GM12878 (cell line): ENCODE results near the gene IRF4. TPM values are rescaled to one million over a fixed set of nuclear protein-coding genes. Genes with fewer than 3 reads are reported as not detected.

Experiments
- ATAC-seq: fragments of 200-7000 bp; cut with Tn5 transposase; 3 replicates; pipeline ENCODE4 v1.9.1; 2020; ENCODE audit warnings: mild to moderate bottlenecking, moderate library complexity
- BruUV-seq: library from RNA; stranded (reverse); fragments of 400-500 nt; replicated peaks from 2 replicates; lab custom pipeline; 2021; lab: Mats Ljungman, UMichigan
- CTCF ChIA-PET: fragments of 300-600 bp; sonication (Branson Sonifier 250); formaldehyde crosslinking; extraction: SDS; loops from one replicate; lab custom pipeline; 2021; ENCODE audit warnings: inconsistent platforms; lab: Yijun Ruan, JAX
- POLR2A ChIA-PET: fragments of 350-600 bp; formaldehyde crosslinking; extraction: SDS; loops from one replicate; lab custom pipeline; 2021; ENCODE audit warnings: inconsistent platforms; lab: Charles Lee
- RAD21 ChIA-PET: fragments of 300-600 bp; sonication (Branson Sonifier 250); formaldehyde crosslinking; loops from one replicate; lab custom pipeline; 2023; ENCODE audit warnings: antibody characterized with exemption; ENCODE audit not compliant: unreplicated experiment; lab: Charles Lee
- SMC1A ChIA-PET: fragments of 300-600 bp; sonication (Branson Sonifier 250); formaldehyde crosslinking; loops from one replicate; lab custom pipeline; 2023; ENCODE audit not compliant: unreplicated experiment, uncharacterized antibody; lab: Charles Lee
- DNase-seq: peaks from one replicate; pipeline ENCODE4 v3.0.0-alpha.2; 2011; ENCODE audit warnings: low read depth, low spot score
- FAIRE-seq: peaks from 3 replicates; lab custom pipeline; 2011; peaks lifted over from hg19 to GRCh38; lab: Jason Lieb, UNC
- H2AFZ ChIP-seq: 2 replicates; pipeline ENCODE4 v1.6.0; 2011; ENCODE audit warnings: low read depth, low read length, control low read depth; ENCODE audit not compliant: control insufficient read depth
- H3K27ac ChIP-seq: 2 replicates; pipeline ENCODE4 v1.5.1; 2011; ENCODE audit warnings: control low read depth; ENCODE audit not compliant: control insufficient read depth, insufficient read depth
- H3K27me3 ChIP-seq, 2 experiments: replicated peaks in 1 of 2; 2 replicates each; pipeline versions ENCODE4 v1.6.0 to v1.6.1; 2011; ENCODE audit warnings: low read length in 1 of 2; ENCODE audit not compliant: control insufficient read depth in 2 of 2, insufficient read depth in 2 of 2
- H3K36me3 ChIP-seq, 2 experiments: 2 replicates each; pipeline ENCODE4 v1.5.1; 2011; ENCODE audit warnings: low read length in 1 of 2; ENCODE audit not compliant: control insufficient read depth in 2 of 2, insufficient read depth in 2 of 2
- H3K4me1 ChIP-seq: 2 replicates; pipeline ENCODE4 v1.6.1; 2011; ENCODE audit warnings: mild to moderate bottlenecking, low read length, moderate library complexity, mixed read lengths; ENCODE audit not compliant: control insufficient read depth, insufficient read depth
- H3K4me2 ChIP-seq: 2 replicates; pipeline ENCODE4 v1.6.0; 2011; ENCODE audit warnings: control low read depth; ENCODE audit not compliant: control insufficient read depth, insufficient read depth
- H3K4me3 ChIP-seq: fragments of 200-600 bp; sonication (generic); 2 replicates; pipeline ENCODE4 v1.5.1; 2016
- H3K79me2 ChIP-seq: 2 replicates; pipeline ENCODE4 v1.6.0; 2011; ENCODE audit warnings: low read length; ENCODE audit not compliant: control insufficient read depth, insufficient read depth
- H3K9ac ChIP-seq: 2 replicates; pipeline ENCODE4 v1.8.0; 2011; ENCODE audit warnings: low read length, control low read depth, mixed read lengths; ENCODE audit not compliant: control insufficient read depth, insufficient read depth
- H3K9me3 ChIP-seq: replicated peaks from 3 replicates; pipeline ENCODE4 v1.5.1; 2011; ENCODE audit warnings: mild to moderate bottlenecking, low read length; ENCODE audit not compliant: control insufficient read depth, insufficient read depth
- H4K20me1 ChIP-seq: 2 replicates; pipeline ENCODE4 v1.6.0; 2011; ENCODE audit not compliant: control insufficient read depth, insufficient read depth
- EGR1 ChIP-seq, 2 experiments: IDR thresholded peaks; 1 replicate in 1 of 2; 2 replicates in 1 of 2; pipeline ENCODE4 v1.6.1; 2011 to 2012; ENCODE audit warnings: low read depth in 2 of 2, low read length in 2 of 2, borderline replicate concordance in 1 of 2, mild to moderate bottlenecking in 1 of 2, moderate library complexity in 1 of 2
- FOXK2 ChIP-seq: fragments of 450-650 bp; IDR thresholded peaks from 2 replicates; pipeline ENCODE4 v1.6.1; 2017; ENCODE audit warnings: mild to moderate bottlenecking, moderate library complexity
- JUNB ChIP-seq: IDR thresholded peaks from 2 replicates; pipeline ENCODE4 v1.6.1; 2016; ENCODE audit warnings: antibody characterized with exemption, mild to moderate bottlenecking
- KAT2A ChIP-seq: conservative IDR thresholded peaks from 2 replicates; pipeline ENCODE4 v1.6.1; 2011; ENCODE audit warnings: low read depth, low read length; ENCODE audit not compliant: control insufficient read depth
- MEF2A ChIP-seq: IDR thresholded peaks from 2 replicates; pipeline ENCODE4 v1.6.1; 2011; ENCODE audit warnings: low read depth, mild to moderate bottlenecking, low read length, moderate library complexity; ENCODE audit not compliant: insufficient read depth
- NRF1 ChIP-seq: conservative IDR thresholded peaks from 2 replicates; pipeline ENCODE4 v1.6.1; 2011; ENCODE audit warnings: mild to moderate bottlenecking, low read depth, low read length, improper control_type of control experiment
- ZNF217 ChIP-seq: fragments of 450-650 bp; IDR thresholded peaks from 2 replicates; pipeline ENCODE4 v1.6.1; 2017; ENCODE audit warnings: antibody characterized with exemption, mild to moderate bottlenecking
- WGBS: methylation state at CpG from one replicate; pipeline ENCODE4 v1.1.6; 2016; ENCODE audit warnings: low lambda C conversion rate; ENCODE audit not compliant: insufficient replicate concordance, insufficient coverage; ENCODE audit errors: missing lambda C conversion rate; 5-methylcytosine and 5-hydroxymethylcytosine counted together
- in situ Hi-C: fragments of 300-500 bp; cut with MboI; formaldehyde crosslinking; loops from 9 replicates; pipeline ENCODE4 v1.14.3; 2018; ENCODE audit warnings: mixed read lengths
- intact Hi-C: fragments of 100-400 bp; cut with micrococcal nuclease; formaldehyde crosslinking; loops from one replicate; pipeline ENCODE4 v1.14.2; 2022; ENCODE audit not compliant: unreplicated experiment
- polyA plus RNA-seq, 11 experiments: library from polyadenylated mRNA; depleted of rRNA in 4 of 11; unstranded in 6 of 11; stranded (reverse) in 5 of 11; fragments of >200 nt; fragmentation: Nextera tagmentation in 4 of 11; fragmentation: Illumina TruSeq in 1 of 11; extraction: Ambion mirVana in 4 of 11; extraction: Trizol in 1 of 11; gene quantifications; 1 replicate in 1 of 11; 2 replicates in 10 of 11; pipeline versions ENCODE4 v1.2.1 to v1.2.3, GENCODE V29; 2011 to 2016; ENCODE audit warnings: inconsistent platforms in 2 of 11, missing spikeins in 2 of 11, low read depth in 1 of 11
- total RNA-seq, 4 experiments: library from RNA; depleted of rRNA in 3 of 4; stranded (reverse); fragments of >200 nt in 3 of 4; fragmentation: Illumina TruSeq in 1 of 4; extraction: Trizol in 1 of 4; gene quantifications; 2 replicates each; pipeline versions ENCODE4 v1.2.1 to v1.2.3, GENCODE V29; 2013 to 2021
- TF ChIP-seq, protein P1 (sequence below): fragments of 450-650 bp; IDR thresholded peaks from 2 replicates; pipeline ENCODE4 v1.6.1; 2017; ENCODE audit warnings: mild to moderate bottlenecking, moderate library complexity
- TF ChIP-seq, protein P2 (sequence below): fragments of 450-650 bp; IDR thresholded peaks from 2 replicates; pipeline ENCODE4 v1.6.1; 2014; ENCODE audit warnings: mild to moderate bottlenecking
- TF ChIP-seq, protein P3 (sequence below): fragments of 450-650 bp; IDR thresholded peaks from 2 replicates; pipeline ENCODE4 v1.6.1; 2017; ENCODE audit warnings: mild to moderate bottlenecking, moderate library complexity

Gene IRF4
- total and polyA plus RNA-seq, 10 of the 15 experiments (the other 5 are each of a cell fraction or from before 2014, with no cell fraction given): 50.0 to 495 (median 257) TPM

DNA sequence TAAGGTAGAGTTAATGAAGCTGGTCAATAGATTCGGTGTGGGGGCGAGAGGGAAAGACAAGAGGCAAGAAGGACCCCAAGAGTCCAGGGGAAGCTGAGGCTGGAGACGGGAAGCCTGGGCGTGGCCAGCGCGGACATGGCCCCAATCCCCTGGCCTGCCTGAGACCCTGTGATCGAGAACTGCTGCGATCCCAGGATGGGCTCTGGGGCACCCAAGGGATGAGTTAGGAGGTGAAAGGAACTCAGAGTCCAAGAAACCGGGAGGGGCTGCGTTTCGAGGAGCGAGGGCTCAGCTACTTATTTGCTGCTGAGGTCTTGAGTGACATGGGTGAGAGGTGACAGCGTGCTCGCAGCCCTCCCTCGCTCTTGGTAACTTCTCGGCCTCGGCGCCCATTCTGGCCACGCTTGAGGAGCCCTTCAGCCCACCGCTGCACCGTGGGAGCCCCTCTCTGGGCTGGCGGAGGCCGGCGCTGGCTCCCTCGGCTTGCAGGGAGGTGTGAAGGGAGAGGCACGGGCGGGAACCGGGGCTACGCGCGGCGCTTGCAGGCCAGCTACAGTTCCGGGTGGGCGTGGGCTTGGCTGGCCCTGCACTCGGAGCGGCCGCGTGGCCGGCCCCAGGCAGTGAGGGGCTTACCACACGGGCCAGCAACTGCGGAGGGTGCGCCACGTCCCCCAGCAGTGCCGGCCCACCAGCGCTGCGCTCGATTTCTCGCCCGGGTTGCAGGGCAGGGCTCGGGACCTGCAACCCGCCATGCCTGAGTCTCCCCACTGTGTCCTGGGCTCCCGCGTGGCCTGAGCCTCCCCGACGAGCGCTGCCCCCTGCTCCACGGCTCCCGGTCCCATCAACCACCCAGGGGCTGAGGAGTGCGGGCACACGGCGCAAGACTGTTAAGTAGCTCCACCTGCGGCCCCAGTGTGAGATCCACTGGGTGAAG lies 58.2 kb downstream of the IRF4 start:
- Histone ChIP-seq H3K4me2 (no peak overlapping the region), H3K4me3 (no peak overlapping the region), H2AFZ (no peak overlapping the region), H4K20me1 (no peaks in the 10 kb centered on the region), H3K9me3 (no peaks in the 10 kb centered on the region; the same call in 2 of the 3 replicates), H3K27me3 (0 out of 4 replicates have a peak, but pooled peaks cover 0 to 5% of the 10 kb centered on the region in 2 experiments), H3K9ac (no peak overlapping the region), H3K4me1 (peaks cover 10% of the 10 kb centered on the region; the same call in 1 of the 2 replicates), H3K36me3 (no peaks in the 10 kb centered on the region), H3K27ac (no peak overlapping the region), H3K79me2 (no peaks in the 10 kb centered on the region)
- CTCF ChIA-PET: no interaction called here
- POLR2A ChIA-PET: no interaction called here
- BruUV-seq: no TSS peak
- TF ChIP-seq, protein P1, sequence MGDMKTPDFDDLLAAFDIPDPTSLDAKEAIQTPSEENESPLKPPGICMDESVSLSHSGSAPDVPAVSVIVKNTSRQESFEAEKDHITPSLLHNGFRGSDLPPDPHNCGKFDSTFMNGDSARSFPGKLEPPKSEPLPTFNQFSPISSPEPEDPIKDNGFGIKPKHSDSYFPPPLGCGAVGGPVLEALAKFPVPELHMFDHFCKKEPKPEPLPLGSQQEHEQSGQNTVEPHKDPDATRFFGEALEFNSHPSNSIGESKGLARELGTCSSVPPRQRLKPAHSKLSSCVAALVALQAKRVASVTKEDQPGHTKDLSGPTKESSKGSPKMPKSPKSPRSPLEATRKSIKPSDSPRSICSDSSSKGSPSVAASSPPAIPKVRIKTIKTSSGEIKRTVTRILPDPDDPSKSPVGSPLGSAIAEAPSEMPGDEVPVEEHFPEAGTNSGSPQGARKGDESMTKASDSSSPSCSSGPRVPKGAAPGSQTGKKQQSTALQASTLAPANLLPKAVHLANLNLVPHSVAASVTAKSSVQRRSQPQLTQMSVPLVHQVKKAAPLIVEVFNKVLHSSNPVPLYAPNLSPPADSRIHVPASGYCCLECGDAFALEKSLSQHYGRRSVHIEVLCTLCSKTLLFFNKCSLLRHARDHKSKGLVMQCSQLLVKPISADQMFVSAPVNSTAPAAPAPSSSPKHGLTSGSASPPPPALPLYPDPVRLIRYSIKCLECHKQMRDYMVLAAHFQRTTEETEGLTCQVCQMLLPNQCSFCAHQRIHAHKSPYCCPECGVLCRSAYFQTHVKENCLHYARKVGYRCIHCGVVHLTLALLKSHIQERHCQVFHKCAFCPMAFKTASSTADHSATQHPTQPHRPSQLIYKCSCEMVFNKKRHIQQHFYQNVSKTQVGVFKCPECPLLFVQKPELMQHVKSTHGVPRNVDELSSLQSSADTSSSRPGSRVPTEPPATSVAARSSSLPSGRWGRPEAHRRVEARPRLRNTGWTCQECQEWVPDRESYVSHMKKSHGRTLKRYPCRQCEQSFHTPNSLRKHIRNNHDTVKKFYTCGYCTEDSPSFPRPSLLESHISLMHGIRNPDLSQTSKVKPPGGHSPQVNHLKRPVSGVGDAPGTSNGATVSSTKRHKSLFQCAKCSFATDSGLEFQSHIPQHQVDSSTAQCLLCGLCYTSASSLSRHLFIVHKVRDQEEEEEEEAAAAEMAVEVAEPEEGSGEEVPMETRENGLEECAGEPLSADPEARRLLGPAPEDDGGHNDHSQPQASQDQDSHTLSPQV: no peak
- TF ChIP-seq ZNF217 (no peak), NRF1 (no peak), JUNB (no peak), EGR1 (IDR thresholded peaks at IDR 0.05; ENCODE audit: borderline replicate concordance in 1 of 2, low read depth in 2 of 2, low read length in 2 of 2) (no peak), MEF2A (no peak), KAT2A (no peak), FOXK2 (no peak)
- TF ChIP-seq, protein P2, sequence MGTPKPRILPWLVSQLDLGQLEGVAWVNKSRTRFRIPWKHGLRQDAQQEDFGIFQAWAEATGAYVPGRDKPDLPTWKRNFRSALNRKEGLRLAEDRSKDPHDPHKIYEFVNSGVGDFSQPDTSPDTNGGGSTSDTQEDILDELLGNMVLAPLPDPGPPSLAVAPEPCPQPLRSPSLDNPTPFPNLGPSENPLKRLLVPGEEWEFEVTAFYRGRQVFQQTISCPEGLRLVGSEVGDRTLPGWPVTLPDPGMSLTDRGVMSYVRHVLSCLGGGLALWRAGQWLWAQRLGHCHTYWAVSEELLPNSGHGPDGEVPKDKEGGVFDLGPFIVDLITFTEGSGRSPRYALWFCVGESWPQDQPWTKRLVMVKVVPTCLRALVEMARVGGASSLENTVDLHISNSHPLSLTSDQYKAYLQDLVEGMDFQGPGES: no peak
- TF ChIP-seq, protein P3, sequence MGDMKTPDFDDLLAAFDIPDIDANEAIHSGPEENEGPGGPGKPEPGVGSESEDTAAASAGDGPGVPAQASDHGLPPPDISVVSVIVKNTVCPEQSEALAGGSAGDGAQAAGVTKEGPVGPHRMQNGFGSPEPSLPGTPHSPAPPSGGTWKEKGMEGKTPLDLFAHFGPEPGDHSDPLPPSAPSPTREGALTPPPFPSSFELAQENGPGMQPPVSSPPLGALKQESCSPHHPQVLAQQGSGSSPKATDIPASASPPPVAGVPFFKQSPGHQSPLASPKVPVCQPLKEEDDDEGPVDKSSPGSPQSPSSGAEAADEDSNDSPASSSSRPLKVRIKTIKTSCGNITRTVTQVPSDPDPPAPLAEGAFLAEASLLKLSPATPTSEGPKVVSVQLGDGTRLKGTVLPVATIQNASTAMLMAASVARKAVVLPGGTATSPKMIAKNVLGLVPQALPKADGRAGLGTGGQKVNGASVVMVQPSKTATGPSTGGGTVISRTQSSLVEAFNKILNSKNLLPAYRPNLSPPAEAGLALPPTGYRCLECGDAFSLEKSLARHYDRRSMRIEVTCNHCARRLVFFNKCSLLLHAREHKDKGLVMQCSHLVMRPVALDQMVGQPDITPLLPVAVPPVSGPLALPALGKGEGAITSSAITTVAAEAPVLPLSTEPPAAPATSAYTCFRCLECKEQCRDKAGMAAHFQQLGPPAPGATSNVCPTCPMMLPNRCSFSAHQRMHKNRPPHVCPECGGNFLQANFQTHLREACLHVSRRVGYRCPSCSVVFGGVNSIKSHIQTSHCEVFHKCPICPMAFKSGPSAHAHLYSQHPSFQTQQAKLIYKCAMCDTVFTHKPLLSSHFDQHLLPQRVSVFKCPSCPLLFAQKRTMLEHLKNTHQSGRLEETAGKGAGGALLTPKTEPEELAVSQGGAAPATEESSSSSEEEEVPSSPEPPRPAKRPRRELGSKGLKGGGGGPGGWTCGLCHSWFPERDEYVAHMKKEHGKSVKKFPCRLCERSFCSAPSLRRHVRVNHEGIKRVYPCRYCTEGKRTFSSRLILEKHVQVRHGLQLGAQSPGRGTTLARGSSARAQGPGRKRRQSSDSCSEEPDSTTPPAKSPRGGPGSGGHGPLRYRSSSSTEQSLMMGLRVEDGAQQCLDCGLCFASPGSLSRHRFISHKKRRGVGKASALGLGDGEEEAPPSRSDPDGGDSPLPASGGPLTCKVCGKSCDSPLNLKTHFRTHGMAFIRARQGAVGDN: no peak
- 91% methylated on average over 56 of the region's 62 CpGs for WGBS
- intact Hi-C loops (no loop called here), in situ Hi-C loops (no loop called here)
- RAD21 ChIA-PET: no interaction called here
- no peak for DNase-seq
- no peak for FAIRE-seq
- SMC1A ChIA-PET: interaction anchor here (1.0 kb wide), 1 partner anchor 15 kb away, joined by 3 read pairs; no protein-coding TSS in a partner anchor
- no peak for ATAC-seq
